ENCODE results near the gene NKAPL. TPM values are rescaled to one million over a fixed set of nuclear protein-coding genes. Genes with fewer than 3 reads are reported as not detected.

NKAPL gene
- total and polyA plus RNA-seq, 2 of the 13 experiments (the other 11 are each of a cell fraction or from before 2014, with no cell fraction given): not detected

GRCh38 chr6:28212510-28213212 is 46.4 kb upstream of the NKAPL start (continued):
- TF ChIP-seq TGIF2 (CRISPR knock-in tag; IDR thresholded peaks at IDR 0.05): peak; percentile 23; the same call in 1 of the 2 replicates
- peak; percentile 38 for TF ChIP-seq CEBPB (IDR thresholded peaks at IDR 0.05; ENCODE audit: borderline replicate concordance, low read depth, low read length)
- TF ChIP-seq ZNF780A (CRISPR knock-in tag; IDR thresholded peaks at IDR 0.05): 0 out of 2 replicates have a peak, but pooled peaks have one; percentile 50
- no peak for TF ChIP-seq ZBTB49 (CRISPR knock-in tag; IDR thresholded peaks at IDR 0.05; ENCODE audit: borderline replicate concordance)
- peak; percentile 79; the same call in 1 of the 2 replicates for TF ChIP-seq ZSCAN5A (CRISPR knock-in tag; IDR thresholded peaks at IDR 0.05; ENCODE audit: borderline replicate concordance)
- TF ChIP-seq PRDM10 (CRISPR knock-in tag; IDR thresholded peaks at IDR 0.05; ENCODE audit: low read depth): peak; percentile 58
- TF ChIP-seq ZEB1 (IDR thresholded peaks at IDR 0.05; ENCODE audit: insufficient replicate concordance, low read depth): peak; percentile 34
- peak; percentile 13; the same call in 1 of the 2 replicates for TF ChIP-seq HDAC1 (CRISPR knock-in tag; IDR thresholded peaks at IDR 0.05)
- 0 out of 2 replicates have a peak, but pooled peaks have one; percentile 37 for TF ChIP-seq UBTF (CRISPR knock-in tag; IDR thresholded peaks at IDR 0.05)
- TF ChIP-seq FOXP1 (IDR thresholded peaks at IDR 0.05): no peak
- 0 out of 2 replicates have a peak, but pooled peaks have one; percentile 8 for TF ChIP-seq FOXP1 (CRISPR knock-in tag; IDR thresholded peaks at IDR 0.05)
- peak; percentile 61; the same call in 1 of the 2 replicates for TF ChIP-seq ZBTB26 (CRISPR knock-in tag; IDR thresholded peaks at IDR 0.05; ENCODE audit: borderline replicate concordance)
- no peak for TF ChIP-seq ZNF143 (CRISPR knock-in tag; IDR thresholded peaks at IDR 0.05)
- peak; percentile 42 for TF ChIP-seq FOXP4 (CRISPR knock-in tag; IDR thresholded peaks at IDR 0.05)
- TF ChIP-seq ZNF75D (CRISPR knock-in tag; IDR thresholded peaks at IDR 0.05; ENCODE audit: borderline replicate concordance): no peak

Measured in HepG2 (cell line).